Astrocyte (in vitro differentiated cells and primary cell): Measurements from ENCODE around the gene FAM117A. TPM values are rescaled to one million over a fixed set of nuclear protein-coding genes. Genes with fewer than 3 reads are reported as not detected.

Source experiments
- DNase-seq: peaks from one replicate; pipeline ENCODE4 v3.0.0-alpha.2; 2010; ENCODE audit warnings: low read depth
- FAIRE-seq: peaks from 2 replicates; lab custom pipeline; 2011; peaks lifted over from hg19 to GRCh38; lab: Jason Lieb, UNC
- H2AFZ ChIP-seq: 2 replicates; pipeline ENCODE4 v1.6.0; 2012; ENCODE audit warnings: low read depth, low read length, inconsistent platforms
- H3K27ac ChIP-seq: 2 replicates; pipeline ENCODE4 v1.5.1; 2011; ENCODE audit warnings: low read depth, low read length, inconsistent platforms
- H3K27me3 ChIP-seq: 2 replicates; pipeline ENCODE4 v1.6.0; 2011; ENCODE audit warnings: low read length, inconsistent platforms; ENCODE audit not compliant: insufficient read depth
- H3K36me3 ChIP-seq: 2 replicates; pipeline ENCODE4 v1.5.1; 2011; ENCODE audit warnings: low read length, inconsistent platforms; ENCODE audit not compliant: insufficient read depth
- H3K4me1 ChIP-seq: 2 replicates; pipeline ENCODE4 v1.5.1; 2011; ENCODE audit warnings: low read length, inconsistent platforms; ENCODE audit not compliant: insufficient read depth
- H3K4me2 ChIP-seq: 2 replicates; pipeline ENCODE4 v1.6.0; 2012; ENCODE audit warnings: low read length, inconsistent platforms
- H3K4me3 ChIP-seq: 2 replicates; pipeline ENCODE4 v1.5.1; 2011; ENCODE audit warnings: low read depth, mild to moderate bottlenecking, low read length, inconsistent platforms; ENCODE audit not compliant: insufficient read depth
- H3K79me2 ChIP-seq: 2 replicates; pipeline ENCODE4 v1.6.0; 2012; ENCODE audit warnings: mild to moderate bottlenecking, low read length, inconsistent platforms; ENCODE audit not compliant: insufficient read depth
- H3K9ac ChIP-seq: 2 replicates; pipeline ENCODE4 v1.6.0; 2012; ENCODE audit warnings: mild to moderate bottlenecking, low read length, inconsistent platforms
- H3K9me3 ChIP-seq: 2 replicates; pipeline ENCODE4 v1.5.1; 2012; ENCODE audit warnings: low read depth, mild to moderate bottlenecking, low read length, inconsistent platforms; ENCODE audit not compliant: insufficient read depth
- H4K20me1 ChIP-seq: 2 replicates; pipeline ENCODE4 v1.6.0; 2012; ENCODE audit warnings: low read length, inconsistent platforms; ENCODE audit not compliant: insufficient read depth
- H3K27ac Mint-ChIP-seq: one replicate; pipeline ENCODE4 v1.8.0; 2021; ENCODE audit warnings: mild to moderate bottlenecking, mixed read lengths; ENCODE audit not compliant: unreplicated experiment
- H3K27me3 Mint-ChIP-seq: one replicate; pipeline ENCODE4 v1.8.0; 2021; ENCODE audit warnings: low read depth, mixed read lengths; ENCODE audit not compliant: unreplicated experiment
- H3K36me3 Mint-ChIP-seq: one replicate; pipeline ENCODE4 v1.8.0; 2021; ENCODE audit warnings: low read depth, mixed read lengths; ENCODE audit not compliant: unreplicated experiment
- H3K4me1 Mint-ChIP-seq: one replicate; pipeline ENCODE4 v1.8.0; 2021; ENCODE audit warnings: low read depth, mixed read lengths; ENCODE audit not compliant: unreplicated experiment
- H3K4me3 Mint-ChIP-seq: one replicate; pipeline ENCODE4 v1.8.0; 2021; ENCODE audit warnings: mild to moderate bottlenecking, moderate library complexity, mixed read lengths; ENCODE audit not compliant: unreplicated experiment
- H3K9me3 Mint-ChIP-seq: one replicate; pipeline ENCODE4 v1.8.0; 2021; ENCODE audit warnings: mild to moderate bottlenecking, mixed read lengths; ENCODE audit not compliant: unreplicated experiment
- EZH2 ChIP-seq: IDR thresholded peaks from 2 replicates; pipeline ENCODE4 v1.6.1; 2012; ENCODE audit warnings: mild to moderate bottlenecking, low read length, inconsistent platforms; ENCODE audit not compliant: insufficient read depth
- total RNA-seq: library from RNA; stranded (reverse); gene quantifications from 2 replicates; pipeline ENCODE4 v1.2.1, GENCODE V29; 2021
- TF ChIP-seq, protein P1 (sequence below): IDR thresholded peaks from 2 replicates; pipeline ENCODE4 v1.5.1; 2011; ENCODE audit warnings: low read depth, mild to moderate bottlenecking, inconsistent platforms, low read length, moderate library complexity; ENCODE audit not compliant: insufficient read depth

The FAM117A gene
- total RNA-seq, 1 donor from 2014 or later: 8.0 TPM

DNA sequence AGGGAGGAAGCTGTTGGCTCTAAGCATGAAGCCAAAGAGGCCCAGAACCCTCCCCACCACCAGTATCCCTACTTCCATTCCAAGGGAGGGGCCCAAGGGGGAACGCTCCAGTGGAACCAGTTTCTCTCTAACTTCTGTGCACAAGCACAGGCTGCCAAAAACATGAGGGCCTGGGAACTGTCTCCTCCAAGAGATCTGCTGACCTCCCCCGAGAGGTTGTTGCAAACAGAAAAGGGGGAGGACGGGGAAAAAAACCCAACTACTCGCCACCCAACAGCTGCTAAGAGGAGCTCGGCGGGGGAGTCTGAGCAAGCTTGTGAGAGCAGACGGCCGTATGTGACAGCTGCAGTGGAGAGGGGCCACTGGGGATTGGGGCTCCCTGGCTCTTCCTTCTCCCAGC lies 40.5 kb downstream of the FAM117A start:
- Histone ChIP-seq H3K9ac (no peak overlapping the region), H3K4me2 (no peak overlapping the region), H3K4me1 (no peaks in the 10 kb centered on the region), H4K20me1 (no peaks in the 10 kb centered on the region), H3K27me3 (no peaks in the 10 kb centered on the region), H3K79me2 (no peaks in the 10 kb centered on the region), H3K36me3 (no peaks in the 10 kb centered on the region), H3K27ac (no peak overlapping the region), H2AFZ (no peak overlapping the region), H3K4me3 (no peak overlapping the region), H3K9me3 (no peaks in the 10 kb centered on the region)
- Mint-ChIP-seq H3K4me3 (no peak overlapping the region), H3K27ac (no peak overlapping the region), H3K4me1 (no peaks in the 10 kb centered on the region), H3K9me3 (no peaks in the 10 kb centered on the region), H3K36me3 (peaks cover 5% of the 10 kb centered on the region), H3K27me3 (no peaks in the 10 kb centered on the region)
- TF ChIP-seq, protein P1, sequence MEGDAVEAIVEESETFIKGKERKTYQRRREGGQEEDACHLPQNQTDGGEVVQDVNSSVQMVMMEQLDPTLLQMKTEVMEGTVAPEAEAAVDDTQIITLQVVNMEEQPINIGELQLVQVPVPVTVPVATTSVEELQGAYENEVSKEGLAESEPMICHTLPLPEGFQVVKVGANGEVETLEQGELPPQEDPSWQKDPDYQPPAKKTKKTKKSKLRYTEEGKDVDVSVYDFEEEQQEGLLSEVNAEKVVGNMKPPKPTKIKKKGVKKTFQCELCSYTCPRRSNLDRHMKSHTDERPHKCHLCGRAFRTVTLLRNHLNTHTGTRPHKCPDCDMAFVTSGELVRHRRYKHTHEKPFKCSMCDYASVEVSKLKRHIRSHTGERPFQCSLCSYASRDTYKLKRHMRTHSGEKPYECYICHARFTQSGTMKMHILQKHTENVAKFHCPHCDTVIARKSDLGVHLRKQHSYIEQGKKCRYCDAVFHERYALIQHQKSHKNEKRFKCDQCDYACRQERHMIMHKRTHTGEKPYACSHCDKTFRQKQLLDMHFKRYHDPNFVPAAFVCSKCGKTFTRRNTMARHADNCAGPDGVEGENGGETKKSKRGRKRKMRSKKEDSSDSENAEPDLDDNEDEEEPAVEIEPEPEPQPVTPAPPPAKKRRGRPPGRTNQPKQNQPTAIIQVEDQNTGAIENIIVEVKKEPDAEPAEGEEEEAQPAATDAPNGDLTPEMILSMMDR: no peak
- no peak for TF ChIP-seq EZH2
- FAIRE-seq: no peak
- no peak for DNase-seq

DNA sequence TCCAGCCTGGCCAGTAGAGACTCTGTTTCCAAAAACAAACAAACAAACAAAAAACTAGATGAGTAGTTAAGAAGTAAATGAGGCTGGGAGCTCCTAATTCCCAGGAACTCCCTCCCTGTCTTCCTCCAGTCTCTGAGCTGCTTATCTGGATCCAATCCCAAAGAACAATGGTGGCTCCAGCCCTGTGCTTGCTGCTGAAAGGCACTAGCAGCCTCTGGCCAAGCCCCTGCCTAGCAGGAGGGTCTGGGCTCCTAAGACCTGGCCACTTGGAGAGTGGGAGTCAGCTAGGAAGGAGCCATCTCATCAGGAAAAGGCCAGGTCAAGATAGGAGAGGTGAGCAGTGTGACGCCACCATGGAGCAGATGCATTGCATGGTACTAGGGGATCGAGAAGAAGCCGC lies 41.9 kb downstream of the FAM117A start:
- peaks cover 5% of the 10 kb centered on the region for H3K36me3 Mint-ChIP-seq
- TF ChIP-seq, protein P1: no peak
- TF ChIP-seq EZH2: no peak
- no peaks in the 10 kb centered on the region for H3K79me2 ChIP-seq
- H3K36me3 ChIP-seq: no peaks in the 10 kb centered on the region
- no peaks in the 10 kb centered on the region for H3K27me3 ChIP-seq
- H3K4me3 ChIP-seq: no peak overlapping the region
- no peak overlapping the region for H3K4me2 ChIP-seq
- H3K9me3 ChIP-seq: no peaks in the 10 kb centered on the region
- no peak overlapping the region for H3K27ac Mint-ChIP-seq
- no peak overlapping the region for H3K27ac ChIP-seq
- H3K27me3 Mint-ChIP-seq: no peaks in the 10 kb centered on the region
- no peaks in the 10 kb centered on the region for H4K20me1 ChIP-seq
- no peak overlapping the region for H2AFZ ChIP-seq
- H3K4me3 Mint-ChIP-seq: no peak overlapping the region
- DNase-seq (no peak), FAIRE-seq (no peak)
- peaks cover 4% of the 10 kb centered on the region for H3K4me1 ChIP-seq
- no peak overlapping the region for H3K9ac ChIP-seq
- no peaks in the 10 kb centered on the region for H3K9me3 Mint-ChIP-seq
- no peaks in the 10 kb centered on the region for H3K4me1 Mint-ChIP-seq

DNA sequence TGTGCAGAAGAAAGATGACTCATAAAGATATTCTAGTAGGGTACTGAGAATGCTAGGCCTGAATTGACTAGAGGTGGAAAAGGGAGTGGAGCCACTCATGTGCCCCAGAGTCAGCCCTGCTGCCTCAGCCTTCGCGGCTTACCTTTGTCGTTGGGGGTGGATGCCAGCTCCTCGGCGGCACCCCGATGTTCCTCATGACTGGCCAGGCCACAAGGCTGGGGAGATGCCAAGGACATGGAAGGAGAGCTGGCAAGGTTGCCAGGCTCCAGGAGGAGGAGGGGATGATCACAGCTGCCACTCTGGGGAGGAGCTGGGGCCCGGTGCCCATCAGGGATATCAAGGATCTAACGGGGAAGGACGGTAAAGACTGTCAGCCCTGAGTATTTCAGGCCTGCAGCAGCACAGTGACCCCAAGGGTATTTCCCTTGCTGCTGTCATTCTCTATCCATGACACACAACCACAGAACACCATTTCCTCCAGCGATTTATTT lies 46.5 kb downstream of the FAM117A start:
- peaks cover 2% of the 10 kb centered on the region for H3K36me3 Mint-ChIP-seq
- no peaks in the 10 kb centered on the region for H3K27me3 ChIP-seq

More for the DNA sequence above, 46.5 kb downstream of the FAM117A start:
- Histone ChIP-seq H3K4me3 (no peak overlapping the region), H3K27ac (no peak overlapping the region), H4K20me1 (no peaks in the 10 kb centered on the region), H3K9me3 (no peaks in the 10 kb centered on the region), H3K4me2 (peak overlapping the region; percentile 47), H3K79me2 (no peaks in the 10 kb centered on the region), H3K9ac (no peak overlapping the region), H3K36me3 (no peaks in the 10 kb centered on the region), H3K4me1 (peaks cover 4% of the 10 kb centered on the region), H2AFZ (no peak overlapping the region)
- Mint-ChIP-seq H3K27me3 (no peaks in the 10 kb centered on the region), H3K4me1 (no peaks in the 10 kb centered on the region), H3K27ac (no peak overlapping the region), H3K9me3 (no peaks in the 10 kb centered on the region), H3K4me3 (no peak overlapping the region)
- DNase-seq (no peak), FAIRE-seq (no peak)
- no peak for TF ChIP-seq EZH2
- TF ChIP-seq, protein P1: no peak
